Ovary (tissue), 3 donors: Measurements from ENCODE around the gene VEPH1.

ENCODE experiments used
- EP300 ChIP-seq: sonication (generic); formaldehyde crosslinking; IDR thresholded peaks from one replicate; pipeline ENCODE4 v1.6.1; 2017; ENCODE audit warnings: antibody characterized with exemption
- POLR2A ChIP-seq: fragments of 450-650 bp; IDR thresholded peaks from one replicate; pipeline ENCODE4 v1.6.1; 2017; ENCODE audit warnings: antibody characterized with exemption, mild to moderate bottlenecking, moderate library complexity
- TF ChIP-seq, protein P1 (sequence below), 3 donors: fragments of 450-650 bp in 2 of 3; fragments of 200-600 bp in 1 of 3; IDR thresholded peaks; one replicate each; pipeline versions ENCODE4 v1.5.1 to v1.8.0; 2016 to 2022; ENCODE audit warnings: antibody characterized with exemption in 3 of 3, mild to moderate bottlenecking in 1 of 3
- donor health status: DM: no; HTN: no; CAD: no.

DNA sequence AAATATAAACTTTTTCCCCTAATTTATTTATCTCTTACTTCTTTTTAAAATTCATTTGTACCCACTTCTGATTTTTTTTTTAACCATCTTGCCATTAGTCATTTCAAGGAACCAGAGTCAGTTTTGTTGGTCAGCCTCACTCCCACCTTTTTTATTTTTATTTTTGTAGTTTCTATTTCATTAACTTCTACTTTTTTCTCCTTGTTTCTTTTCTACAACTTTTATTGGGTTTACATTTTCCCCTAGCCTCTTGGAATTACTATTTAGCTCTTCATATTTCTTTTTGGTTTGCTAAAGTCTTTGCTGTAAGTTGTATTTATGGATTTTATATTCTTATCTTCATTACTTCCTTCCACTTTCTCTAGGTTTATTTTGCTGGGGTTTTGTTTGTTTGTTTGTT lies 13.7 kb upstream of the VEPH1 start:
- TF ChIP-seq POLR2A (no peak), EP300 (no peak)
- TF ChIP-seq, protein P1, sequence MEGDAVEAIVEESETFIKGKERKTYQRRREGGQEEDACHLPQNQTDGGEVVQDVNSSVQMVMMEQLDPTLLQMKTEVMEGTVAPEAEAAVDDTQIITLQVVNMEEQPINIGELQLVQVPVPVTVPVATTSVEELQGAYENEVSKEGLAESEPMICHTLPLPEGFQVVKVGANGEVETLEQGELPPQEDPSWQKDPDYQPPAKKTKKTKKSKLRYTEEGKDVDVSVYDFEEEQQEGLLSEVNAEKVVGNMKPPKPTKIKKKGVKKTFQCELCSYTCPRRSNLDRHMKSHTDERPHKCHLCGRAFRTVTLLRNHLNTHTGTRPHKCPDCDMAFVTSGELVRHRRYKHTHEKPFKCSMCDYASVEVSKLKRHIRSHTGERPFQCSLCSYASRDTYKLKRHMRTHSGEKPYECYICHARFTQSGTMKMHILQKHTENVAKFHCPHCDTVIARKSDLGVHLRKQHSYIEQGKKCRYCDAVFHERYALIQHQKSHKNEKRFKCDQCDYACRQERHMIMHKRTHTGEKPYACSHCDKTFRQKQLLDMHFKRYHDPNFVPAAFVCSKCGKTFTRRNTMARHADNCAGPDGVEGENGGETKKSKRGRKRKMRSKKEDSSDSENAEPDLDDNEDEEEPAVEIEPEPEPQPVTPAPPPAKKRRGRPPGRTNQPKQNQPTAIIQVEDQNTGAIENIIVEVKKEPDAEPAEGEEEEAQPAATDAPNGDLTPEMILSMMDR (IDR thresholded peaks at IDR 0.05) = no peak
